22Rv1 (cell line): ENCODE measurements around the gene GPRIN2.

Source experiments
- H3K27ac ChIP-seq: fragments of 450-650 bp; 2 replicates; pipeline ENCODE4 v1.5.1; 2017
- ZFX ChIP-seq: fragments of 450-650 bp; IDR thresholded peaks from 2 replicates; pipeline ENCODE4 v1.6.1; 2017; ENCODE audit warnings: antibody characterized with exemption, borderline replicate concordance
- TF ChIP-seq, protein P1 (sequence below): fragments of 450-650 bp; IDR thresholded peaks from 2 replicates; pipeline ENCODE4 v1.5.1; 2017; ENCODE audit warnings: mild to moderate bottlenecking

Gene GPRIN2

DNA sequence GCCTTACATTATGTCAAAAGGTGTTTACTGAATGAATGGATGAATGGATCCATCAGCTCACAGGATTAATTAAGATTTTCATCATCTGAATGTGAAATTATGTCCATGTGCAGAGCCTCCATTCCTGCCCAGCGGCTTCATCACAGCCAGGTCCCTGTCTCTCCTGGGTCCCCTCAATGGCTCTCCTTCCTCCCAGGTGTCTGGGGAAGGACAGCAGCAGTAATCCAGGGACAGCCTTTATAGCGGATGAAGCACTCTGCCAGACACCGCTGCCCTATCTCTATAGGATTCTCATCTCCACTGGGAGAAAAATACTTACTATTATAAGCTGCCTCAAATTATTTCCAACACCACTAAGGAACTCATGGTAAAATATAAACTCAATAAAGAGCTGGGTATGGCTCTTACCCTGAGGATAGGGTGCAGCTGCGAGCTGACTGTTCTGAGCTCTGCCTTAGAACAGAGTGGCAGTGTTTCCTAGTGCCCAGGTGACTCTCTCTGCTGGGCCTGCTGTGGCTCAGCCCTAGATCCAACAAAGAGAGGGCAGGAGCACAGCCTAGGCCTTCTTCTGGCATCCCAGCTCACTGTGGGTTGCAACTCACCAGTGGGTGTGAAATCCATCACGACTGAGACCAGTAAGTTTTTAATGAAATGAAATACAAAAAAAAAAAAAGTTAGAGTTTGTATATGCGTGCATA, 38.3 kb downstream of the GPRIN2 start:
- no peak overlapping the region for H3K27ac ChIP-seq
- TF ChIP-seq ZFX, result no peak
- TF ChIP-seq, protein P1, sequence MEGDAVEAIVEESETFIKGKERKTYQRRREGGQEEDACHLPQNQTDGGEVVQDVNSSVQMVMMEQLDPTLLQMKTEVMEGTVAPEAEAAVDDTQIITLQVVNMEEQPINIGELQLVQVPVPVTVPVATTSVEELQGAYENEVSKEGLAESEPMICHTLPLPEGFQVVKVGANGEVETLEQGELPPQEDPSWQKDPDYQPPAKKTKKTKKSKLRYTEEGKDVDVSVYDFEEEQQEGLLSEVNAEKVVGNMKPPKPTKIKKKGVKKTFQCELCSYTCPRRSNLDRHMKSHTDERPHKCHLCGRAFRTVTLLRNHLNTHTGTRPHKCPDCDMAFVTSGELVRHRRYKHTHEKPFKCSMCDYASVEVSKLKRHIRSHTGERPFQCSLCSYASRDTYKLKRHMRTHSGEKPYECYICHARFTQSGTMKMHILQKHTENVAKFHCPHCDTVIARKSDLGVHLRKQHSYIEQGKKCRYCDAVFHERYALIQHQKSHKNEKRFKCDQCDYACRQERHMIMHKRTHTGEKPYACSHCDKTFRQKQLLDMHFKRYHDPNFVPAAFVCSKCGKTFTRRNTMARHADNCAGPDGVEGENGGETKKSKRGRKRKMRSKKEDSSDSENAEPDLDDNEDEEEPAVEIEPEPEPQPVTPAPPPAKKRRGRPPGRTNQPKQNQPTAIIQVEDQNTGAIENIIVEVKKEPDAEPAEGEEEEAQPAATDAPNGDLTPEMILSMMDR, result no peak

DNA sequence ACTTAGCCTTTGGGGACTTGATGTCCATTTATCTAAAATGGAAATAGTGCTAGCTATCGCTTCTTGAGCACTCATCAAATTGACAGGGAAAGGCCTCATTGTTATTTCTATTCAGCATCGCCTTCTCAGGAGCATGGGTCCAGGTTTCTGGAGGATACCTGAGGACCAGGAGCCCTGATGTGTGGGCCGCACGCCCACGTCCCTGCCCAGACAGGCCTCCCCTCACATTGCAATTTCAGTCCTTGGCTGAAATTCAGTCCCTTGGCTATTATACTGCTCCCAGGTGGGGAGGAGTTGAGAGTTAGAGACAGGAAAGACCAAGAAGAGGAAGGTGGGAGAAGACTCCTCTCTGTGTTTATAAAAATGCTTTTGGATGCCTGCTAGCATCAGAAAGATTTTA, 38.9 kb downstream of the GPRIN2 start:
- H3K27ac ChIP-seq, result no peak overlapping the region

DNA sequence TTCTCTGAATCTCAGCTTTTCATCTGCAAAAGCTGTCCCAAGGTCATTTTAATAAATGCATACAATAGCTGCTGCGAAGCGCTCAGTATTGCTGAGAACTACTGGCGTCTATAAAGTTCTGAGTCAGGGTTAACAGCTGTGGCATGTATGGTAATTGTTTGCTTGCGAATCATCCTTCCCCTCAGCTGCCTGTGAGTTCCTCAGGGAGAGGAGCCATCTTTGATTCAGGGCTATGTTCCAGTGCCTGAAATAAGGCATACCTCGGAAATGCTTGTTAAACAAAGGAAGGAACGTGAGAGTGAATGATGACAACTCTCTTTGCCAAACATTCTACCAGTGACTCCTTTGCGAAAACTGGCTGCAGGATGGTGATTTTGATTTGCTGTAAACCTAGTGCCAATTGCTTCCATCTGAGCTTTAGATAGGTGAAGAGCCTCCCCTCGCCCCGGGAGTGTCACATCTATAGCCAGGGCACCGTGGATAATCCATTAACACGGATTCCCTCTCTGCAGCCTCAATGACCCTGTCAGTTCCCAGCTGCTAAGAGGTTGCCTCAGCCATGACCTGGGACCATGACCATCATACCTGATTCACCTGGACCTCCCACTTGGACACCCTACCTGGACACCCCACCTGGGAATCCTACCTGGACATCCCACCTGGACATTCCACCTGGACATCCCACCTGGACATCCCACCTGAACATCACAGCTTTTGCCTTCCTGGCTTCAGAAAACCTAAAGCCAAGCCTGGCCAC, 39.6 kb downstream of the GPRIN2 start:
- no peak overlapping the region for H3K27ac ChIP-seq
- no peak for TF ChIP-seq ZFX
- TF ChIP-seq, protein P1, result no peak

More for the DNA sequence above, 38.9 kb downstream of the GPRIN2 start:
- TF ChIP-seq ZFX, result no peak
- TF ChIP-seq, protein P1, result no peak

DNA sequence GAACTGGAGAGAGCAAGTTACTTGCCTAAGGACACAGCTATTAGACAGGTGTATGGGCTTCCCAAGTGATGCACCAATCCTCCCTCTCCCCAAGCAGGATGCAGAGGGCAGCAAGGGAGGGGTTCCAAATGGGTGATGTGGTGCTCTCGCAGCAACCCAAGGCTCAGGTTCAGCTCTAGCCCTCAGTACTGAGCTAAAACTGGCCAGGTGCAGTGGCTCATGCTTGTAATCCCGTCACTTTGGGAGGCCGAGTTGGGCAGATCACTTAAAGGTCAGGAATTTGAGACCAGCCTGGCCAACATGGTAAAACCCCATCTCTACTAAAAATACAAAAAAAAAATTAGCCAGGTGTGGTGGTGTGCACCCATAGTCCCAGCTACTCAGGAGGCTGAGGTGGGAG, 40.7 kb downstream of the GPRIN2 start:
- TF ChIP-seq, protein P1, result no peak
- TF ChIP-seq ZFX, result no peak
- no peak overlapping the region for H3K27ac ChIP-seq

DNA sequence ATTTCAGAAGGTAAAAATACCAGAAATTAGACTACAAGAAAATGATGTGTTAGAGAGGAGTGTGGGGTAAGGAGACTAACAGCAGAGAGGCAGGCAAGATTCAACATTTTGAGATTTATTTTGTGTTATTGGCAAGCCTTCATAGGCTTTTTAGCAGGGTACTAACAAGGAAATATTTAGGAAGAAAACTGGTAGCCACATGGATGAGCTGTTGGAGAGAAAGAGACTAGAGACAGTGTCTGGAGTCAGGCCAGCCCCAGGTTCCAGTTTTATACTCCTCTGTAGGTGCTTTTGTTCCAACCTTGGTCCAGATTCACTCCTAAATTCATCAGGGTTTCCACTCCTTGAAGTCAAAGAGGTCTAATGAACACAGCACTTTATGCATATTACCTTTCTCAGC, 41.1 kb downstream of the GPRIN2 start:
- no peak overlapping the region for H3K27ac ChIP-seq
- TF ChIP-seq ZFX, result no peak
- TF ChIP-seq, protein P1, result no peak

DNA sequence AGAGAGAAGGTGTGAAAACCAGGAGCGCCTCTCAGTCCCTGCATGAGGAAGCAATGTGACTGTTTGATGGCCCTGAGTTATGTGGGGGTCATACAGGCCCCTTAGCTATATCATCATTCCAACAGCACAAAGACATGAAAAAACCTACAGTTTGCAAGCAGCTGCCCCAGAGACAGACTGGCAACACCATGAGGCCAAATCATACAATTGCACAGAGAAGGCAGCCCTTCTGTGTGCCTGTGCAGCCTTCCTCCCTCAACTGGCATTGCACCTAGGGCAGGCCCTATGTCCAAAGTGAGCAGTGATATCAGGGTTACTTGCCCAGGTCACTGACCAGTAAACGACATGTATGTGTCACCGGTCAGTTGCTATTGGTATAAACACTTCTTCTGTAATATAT, 41.6 kb downstream of the GPRIN2 start:
- no peak overlapping the region for H3K27ac ChIP-seq

More for the DNA sequence above, 41.6 kb downstream of the GPRIN2 start:
- TF ChIP-seq ZFX, result no peak
- TF ChIP-seq, protein P1, result no peak
